HG03159 (cell line): Measurements from ENCODE around the gene FANCF.
A peak's percentile ranks its signal among the peaks of the same experiment; 100 is the strongest.

ENCODE experiments used
- ATAC-seq: cut with Tn5 transposase; IDR thresholded peaks from one replicate; pipeline ENCODE4 v1.9.1; 2021; ENCODE audit warnings: mild to moderate bottlenecking, moderate library complexity; ENCODE audit not compliant: unreplicated experiment

The FANCF gene

DNA sequence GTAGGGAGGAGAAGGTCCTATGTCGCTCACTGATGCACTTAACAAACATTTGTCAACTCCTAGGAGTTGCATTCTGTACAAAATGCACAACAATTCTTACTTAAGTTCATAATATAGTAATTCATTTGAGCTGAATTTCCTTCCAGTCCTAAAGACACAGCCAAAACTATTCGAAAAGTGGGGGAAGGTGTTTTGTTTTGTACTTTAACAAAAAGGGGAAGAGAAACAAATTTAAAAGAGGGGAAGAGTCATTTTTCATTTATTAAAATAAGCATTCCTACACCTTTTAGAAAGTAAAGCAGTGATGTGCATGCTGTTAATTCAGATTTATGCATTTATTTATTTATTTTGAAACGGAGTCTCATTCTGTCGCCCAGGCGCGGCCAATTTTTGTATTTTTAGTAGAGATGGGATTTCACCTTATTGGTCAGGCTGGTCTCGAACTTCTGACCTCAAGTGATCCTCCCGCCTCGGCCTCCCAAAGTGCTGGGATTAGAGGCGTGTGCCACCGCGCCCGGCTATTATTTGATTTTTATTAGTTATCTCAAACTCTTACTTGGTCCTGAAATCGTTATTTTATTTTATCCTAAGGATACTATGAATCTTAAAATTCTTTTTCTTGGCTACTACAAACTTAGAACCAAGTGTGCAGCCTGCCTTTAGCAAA, 1.1 kb upstream of the FANCF start:
- no peak for ATAC-seq

DNA sequence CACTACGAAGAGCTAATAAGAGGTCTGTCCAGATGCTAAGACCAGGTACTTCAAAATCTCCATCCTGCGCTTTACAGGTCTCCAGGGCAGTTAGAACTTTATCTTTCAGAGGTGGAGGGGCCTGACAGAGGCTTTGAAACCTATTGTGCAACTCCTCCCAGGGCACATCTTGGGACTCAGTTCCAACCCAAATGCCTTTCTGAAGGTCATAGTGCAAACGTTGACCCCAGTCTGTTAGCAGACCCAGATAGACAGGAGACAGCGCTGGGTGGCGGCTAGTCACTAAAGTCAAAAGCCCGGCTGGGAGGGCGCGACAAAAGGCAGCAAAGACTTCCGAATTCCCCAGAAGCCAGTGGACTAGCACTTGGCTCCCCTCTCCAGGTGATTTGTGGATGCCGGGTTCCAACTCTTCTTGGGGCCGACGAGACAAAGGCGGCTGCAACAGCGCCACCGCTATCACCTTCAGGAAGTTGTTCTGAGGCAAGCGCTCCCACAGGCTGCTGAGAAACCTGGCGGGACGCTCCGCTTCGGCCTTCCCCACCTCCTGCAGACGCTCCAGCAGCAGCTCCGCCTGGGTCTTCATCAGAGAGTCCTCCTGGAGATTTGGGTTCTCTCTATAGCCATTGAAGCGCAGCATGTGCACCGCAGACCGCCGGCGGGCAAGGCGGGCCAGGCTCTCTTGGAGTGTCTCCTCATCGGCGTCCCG, 728 bp downstream of the FANCF start:
- ATAC-seq: peak; percentile 53

DNA sequence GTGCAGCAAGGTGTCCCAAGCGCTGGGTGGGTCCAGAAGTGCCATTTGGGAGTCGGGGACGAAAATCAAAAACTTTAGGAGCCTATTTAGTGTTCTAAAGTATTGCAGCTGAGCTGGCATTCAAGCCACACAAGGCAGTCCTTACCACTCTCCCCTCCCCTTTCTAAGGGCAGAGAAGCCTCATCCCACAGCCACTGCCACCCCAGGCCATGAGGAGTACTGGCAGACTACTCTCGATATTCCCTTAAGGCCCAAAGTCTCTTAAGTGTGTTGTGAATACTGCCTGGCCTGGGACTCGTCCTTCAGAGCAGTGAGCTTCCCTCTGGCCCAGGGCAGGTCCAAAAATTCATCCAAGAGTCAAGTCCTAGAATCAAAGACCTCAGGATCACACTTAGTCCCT, 7.8 kb downstream of the FANCF start:
- ATAC-seq: no peak

DNA sequence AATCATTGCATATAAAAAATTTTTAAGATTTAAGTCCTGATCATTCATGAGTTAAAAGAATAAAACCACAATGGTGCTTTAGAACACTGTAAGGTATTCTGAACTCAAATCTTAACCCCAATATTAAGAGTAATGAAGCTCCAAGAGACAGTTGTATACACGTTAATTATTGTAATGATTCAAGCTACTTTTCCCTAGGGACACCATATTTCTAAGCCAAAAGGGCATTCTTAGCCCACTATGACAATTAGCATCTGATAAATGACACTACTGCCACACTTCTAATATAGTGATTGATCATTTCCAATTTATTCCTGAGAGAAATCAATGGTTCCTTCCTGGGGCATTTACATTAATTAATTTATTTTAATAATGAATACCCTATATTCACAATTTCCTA, 21.7 kb downstream of the FANCF start:
- ATAC-seq: no peak

DNA sequence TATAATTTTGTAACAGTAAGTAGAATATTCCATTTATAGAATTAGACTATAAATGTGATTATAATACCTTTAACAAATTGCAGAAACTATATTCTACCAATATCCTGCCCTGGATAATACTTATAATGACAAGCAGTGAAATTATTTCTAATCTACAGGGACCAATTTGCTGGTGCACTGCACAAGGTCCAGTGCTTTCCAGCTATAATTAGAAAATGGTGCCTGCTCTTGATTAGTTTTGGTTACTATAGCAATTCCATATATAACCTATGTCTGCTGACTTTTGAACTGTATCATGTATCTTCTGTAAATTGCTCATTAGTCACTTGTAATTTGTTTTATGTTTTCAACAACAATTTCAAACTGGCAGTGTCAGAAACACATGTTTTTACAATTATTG, 23.1 kb downstream of the FANCF start:
- ATAC-seq: no peak

DNA sequence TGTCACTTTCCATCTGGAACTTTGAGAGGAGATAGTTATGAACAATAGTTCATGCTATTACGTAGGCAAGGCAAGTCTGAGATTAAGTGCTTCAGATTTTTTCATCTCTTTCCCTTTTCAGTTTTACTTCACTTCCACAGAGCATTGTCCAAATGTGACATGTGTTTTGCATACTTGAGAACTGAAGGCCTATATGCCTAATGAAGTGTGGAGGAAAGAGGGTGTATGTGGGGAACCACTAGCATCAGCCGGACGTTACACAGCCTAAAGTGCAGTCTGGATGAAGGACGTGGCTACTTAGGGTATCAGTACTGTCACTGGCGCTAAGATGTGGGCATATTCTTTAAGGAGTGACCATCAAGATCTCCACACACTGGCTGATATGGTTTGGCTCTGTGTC, 26.2 kb downstream of the FANCF start:
- ATAC-seq: no peak

DNA sequence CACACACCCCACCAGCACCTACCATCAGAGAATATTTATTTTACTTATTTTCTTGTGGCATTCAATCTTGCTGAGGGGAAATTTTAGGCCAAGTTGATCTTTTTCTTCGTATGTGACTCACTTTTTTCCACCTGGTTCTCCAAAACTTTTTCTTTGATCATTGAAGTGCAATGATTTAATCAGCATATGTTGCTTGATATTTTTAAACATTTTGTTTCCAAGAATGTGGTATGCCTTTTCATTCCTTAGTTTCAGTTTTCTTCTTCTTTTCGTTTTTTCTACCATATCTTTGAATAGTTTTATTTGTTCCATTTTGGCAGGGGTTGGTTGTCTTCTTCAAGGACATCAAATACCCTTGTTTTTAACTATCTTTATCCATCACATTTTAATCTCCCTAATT, 28.6 kb downstream of the FANCF start:
- no peak for ATAC-seq

DNA sequence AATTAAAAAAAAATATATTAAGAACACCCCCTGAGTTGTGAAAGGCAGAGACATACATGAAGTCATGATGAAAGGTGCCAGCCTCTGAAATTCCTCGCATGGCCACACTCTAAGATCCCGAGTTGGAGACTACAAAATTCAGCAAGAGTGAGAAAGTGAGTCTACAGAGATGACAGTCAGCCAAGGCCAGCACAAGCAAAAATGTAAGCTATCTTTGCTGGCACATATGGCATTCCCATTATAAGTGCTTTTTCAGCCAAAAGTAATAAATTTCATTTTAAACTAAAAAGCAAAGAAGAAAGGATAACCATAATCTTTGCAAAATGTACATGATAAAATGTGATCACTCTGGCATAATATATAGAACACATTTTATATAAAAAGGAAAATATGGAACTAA, 40.6 kb downstream of the FANCF start:
- no peak for ATAC-seq

DNA sequence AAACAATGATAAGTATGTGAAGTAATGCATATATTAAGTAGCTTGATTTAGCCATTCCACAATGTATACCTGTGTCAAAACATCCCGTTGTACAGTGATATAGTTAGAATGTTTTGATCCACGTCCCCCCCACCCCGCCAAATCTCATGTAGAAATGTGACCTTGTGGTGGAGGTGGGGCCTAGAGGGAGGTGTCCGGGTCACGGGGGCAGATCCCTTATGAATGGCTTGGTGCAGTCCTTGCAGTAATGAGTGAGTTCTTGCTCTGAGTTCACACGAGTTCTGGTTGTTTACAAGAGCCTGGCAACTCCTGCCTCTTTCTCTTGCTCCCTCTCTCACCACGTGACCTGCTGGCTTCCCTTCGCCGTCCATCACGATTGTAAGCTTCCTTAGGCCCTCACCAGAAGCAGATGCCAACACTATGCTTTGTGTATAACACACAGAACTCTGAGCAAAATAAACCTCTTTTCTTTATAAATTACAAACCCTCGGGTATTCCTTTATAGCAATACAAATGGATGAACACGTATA, 41.6 kb downstream of the FANCF start:
- no peak for ATAC-seq

DNA sequence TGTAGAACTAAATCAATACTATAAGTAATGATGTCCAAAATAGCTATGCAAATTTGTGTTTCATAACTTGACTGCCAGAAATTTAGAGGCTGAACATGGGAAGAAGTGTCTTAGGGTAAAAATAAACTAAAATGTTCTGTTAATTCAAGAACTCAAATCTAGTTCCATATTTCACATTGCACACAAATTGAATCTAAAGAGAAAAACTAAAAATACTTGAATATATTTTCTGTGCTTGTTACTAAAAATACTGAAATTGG, 43.5 kb downstream of the FANCF start:
- ATAC-seq: no peak

DNA sequence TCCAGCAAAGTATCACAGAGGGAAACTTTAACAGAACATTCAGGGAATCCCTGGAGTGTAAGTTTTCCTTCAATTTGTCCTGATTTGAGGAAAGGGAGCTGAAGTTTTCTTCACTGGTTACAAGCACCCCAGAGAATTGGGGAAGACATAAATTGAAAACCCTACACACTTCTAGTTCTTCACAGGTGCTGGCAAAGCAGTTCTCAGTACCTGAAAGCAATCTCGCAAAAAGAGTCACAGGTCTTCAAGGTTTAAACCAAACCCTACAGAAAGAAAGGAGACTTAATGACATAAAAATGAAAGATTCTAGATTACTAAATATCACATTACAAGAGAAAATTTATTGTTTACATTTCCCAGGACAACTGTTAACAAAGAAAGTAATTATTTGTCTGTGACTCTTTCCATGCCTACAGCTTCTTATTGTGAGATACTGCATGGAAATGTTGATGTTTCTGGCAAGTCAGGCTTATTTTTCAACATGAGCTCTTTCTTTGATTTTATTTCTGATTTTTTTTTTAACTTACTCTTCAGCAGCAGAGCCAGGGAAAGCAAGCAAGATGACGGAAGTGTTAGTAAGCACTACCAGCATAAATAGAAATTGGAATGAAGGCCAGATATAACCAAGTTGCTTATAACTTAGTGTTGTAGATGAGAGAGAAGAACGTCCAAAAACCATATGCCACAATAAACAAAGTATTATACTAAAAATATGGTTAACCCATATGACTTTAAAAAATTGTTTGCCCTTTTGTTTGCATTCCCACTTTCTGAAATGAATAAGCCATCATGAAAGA, 44.1 kb downstream of the FANCF start:
- ATAC-seq: no peak

DNA sequence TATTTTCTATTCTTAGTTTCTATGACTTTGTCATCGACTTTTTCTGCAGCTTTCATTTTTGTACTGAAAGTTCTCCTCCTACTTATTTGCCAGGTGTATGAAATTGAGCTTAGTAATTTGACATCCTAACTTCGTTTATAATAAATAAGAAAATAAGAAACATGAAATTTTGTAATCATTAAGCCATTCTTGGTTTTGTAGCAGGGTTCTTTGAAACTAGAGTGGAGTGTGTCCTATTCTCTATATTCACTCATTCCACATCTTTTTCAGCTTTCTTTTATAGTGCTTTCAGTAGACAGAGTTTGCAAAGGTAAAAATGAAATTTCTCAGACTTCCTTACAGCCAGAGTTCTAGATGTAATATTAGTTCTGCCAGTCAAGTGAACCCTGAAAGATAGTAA, 47.8 kb downstream of the FANCF start:
- peak; percentile 48 for ATAC-seq
